A673 (cell line): ENCODE data around the gene RMND1.

Experiments used
- EZH2 ChIP-seq: fragments of 200-600 bp; sonication (generic); IDR thresholded peaks from 2 replicates; pipeline ENCODE4 v1.6.1; 2017; ENCODE audit warnings: borderline replicate concordance, low read depth, mild to moderate bottlenecking, mixed read lengths, antibody characterized with exemption, low read length; ENCODE audit not compliant: poor library complexity, severe bottlenecking
- TF ChIP-seq, protein P1 (sequence below): fragments of 300-800, 200-600 bp; sonication (generic); conservative IDR thresholded peaks from 2 replicates; pipeline ENCODE4 v1.5.1; 2017; ENCODE audit warnings: low read depth, mild to moderate bottlenecking, antibody characterized with exemption, low read length, moderate library complexity, mixed read lengths

DNA sequence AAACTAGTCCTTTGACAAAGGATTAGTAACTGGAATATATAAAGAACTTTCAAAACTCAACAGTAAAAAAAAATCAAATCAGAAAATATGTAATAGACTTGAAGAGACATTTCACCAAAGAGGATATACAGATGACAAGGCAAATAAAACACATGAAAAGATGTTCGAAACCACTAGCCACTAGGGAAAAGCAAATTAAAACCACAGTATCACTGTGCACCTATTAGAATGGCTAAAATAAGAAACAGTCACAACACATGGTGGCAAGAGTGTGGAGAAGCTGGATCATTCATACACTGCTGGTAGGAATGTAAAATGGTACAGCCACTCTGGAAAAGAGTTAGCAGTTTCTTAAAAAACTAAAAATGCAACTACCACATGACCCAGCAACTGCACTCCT lies 75.5 kb downstream of the RMND1 start:
- TF ChIP-seq, protein P1, sequence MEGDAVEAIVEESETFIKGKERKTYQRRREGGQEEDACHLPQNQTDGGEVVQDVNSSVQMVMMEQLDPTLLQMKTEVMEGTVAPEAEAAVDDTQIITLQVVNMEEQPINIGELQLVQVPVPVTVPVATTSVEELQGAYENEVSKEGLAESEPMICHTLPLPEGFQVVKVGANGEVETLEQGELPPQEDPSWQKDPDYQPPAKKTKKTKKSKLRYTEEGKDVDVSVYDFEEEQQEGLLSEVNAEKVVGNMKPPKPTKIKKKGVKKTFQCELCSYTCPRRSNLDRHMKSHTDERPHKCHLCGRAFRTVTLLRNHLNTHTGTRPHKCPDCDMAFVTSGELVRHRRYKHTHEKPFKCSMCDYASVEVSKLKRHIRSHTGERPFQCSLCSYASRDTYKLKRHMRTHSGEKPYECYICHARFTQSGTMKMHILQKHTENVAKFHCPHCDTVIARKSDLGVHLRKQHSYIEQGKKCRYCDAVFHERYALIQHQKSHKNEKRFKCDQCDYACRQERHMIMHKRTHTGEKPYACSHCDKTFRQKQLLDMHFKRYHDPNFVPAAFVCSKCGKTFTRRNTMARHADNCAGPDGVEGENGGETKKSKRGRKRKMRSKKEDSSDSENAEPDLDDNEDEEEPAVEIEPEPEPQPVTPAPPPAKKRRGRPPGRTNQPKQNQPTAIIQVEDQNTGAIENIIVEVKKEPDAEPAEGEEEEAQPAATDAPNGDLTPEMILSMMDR = no peak
- TF ChIP-seq EZH2 = no peak
